GM18867 (cell line): Measurements from ENCODE around the gene CPEB3.
A peak's percentile ranks its signal among the peaks of the same experiment; 100 is the strongest.

Source experiments
- ATAC-seq: cut with Tn5 transposase; IDR thresholded peaks from one replicate; pipeline ENCODE4 v1.9.1; 2021; ENCODE audit warnings: mild to moderate bottlenecking, moderate library complexity; ENCODE audit not compliant: unreplicated experiment

CPEB3 gene

GRCh38 chr10:92268748-92269147 lies 22.1 kb downstream of the CPEB3 start:
- ATAC-seq, result no peak

DNA sequence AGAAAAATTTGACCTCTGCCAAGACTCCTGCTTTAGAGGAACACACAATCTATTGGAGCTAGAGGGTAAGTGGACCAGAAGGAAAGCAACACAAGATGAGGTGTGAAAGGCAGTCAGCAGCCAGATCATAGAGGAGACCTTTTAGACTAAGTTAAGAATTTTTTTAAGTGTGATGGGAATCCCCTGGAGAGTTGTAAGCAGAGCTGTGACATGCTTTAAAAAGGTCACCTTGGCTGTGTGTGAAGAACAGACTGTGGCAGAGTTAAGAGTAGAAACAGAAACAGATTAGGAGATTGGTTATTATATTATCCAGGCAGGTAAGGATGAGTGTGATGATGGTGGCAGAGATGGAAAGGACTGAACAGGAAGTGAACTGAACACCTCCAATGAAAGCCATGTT lies 23.5 kb downstream of the CPEB3 start:
- ATAC-seq, result peak; percentile 53

- ATAC-seq, result peak; percentile 69
Measured at GRCh38 chr10:92265687-92266258, 25.1 kb downstream of the CPEB3 start.

GRCh38 chr10:92264249-92264648 lies 26.6 kb downstream of the CPEB3 start:
- ATAC-seq, result no peak

GRCh38 chr10:92263396-92263795 lies 27.5 kb downstream of the CPEB3 start:
- ATAC-seq, result no peak

GRCh38 chr10:92248566-92248965 lies 42.3 kb downstream of the CPEB3 start:
- no peak for ATAC-seq

GRCh38 chr10:92244796-92245195 lies 46.1 kb downstream of the CPEB3 start:
- ATAC-seq, result peak; percentile 53

DNA sequence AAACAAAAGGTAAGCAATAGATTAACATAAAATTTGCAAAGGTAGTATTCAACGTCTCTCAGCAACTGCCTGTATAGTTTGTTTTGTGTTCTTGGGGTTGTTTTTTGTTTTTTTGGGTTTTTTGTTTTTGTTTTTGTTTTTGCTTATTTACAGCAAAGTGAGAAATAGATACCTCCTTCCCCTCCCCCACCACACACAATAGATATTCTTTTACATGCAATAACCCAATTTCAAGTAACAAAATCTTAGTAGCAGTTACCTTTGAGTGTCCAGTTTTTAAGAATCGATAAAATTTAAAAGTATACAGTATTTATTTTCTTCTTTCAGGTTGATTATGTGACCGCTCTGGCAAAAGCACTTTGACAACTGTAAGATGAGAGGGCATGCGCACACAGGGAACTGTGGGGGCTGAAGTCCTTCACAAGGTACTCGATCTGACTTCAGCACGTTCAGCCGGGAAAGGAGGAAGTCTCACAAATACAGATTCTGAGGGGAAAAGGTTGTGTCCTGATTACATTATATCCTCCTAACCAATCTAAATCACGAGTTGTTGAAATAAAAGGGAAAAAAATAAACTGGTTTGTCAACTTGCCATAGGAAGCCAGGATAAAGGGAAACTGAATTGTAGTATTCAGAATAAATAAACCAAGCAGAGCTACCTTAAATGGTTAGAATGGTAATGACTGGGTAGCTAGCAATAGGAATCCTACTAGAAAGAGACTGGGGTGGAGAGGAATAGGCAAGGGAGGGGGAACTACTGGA lies 47.8 kb downstream of the CPEB3 start:
- ATAC-seq, result no peak

GRCh38 chr10:92242380-92242779 lies 48.5 kb downstream of the CPEB3 start:
- no peak for ATAC-seq

GRCh38 chr10:92241501-92241900 lies 49.4 kb downstream of the CPEB3 start:
- no peak for ATAC-seq

DNA sequence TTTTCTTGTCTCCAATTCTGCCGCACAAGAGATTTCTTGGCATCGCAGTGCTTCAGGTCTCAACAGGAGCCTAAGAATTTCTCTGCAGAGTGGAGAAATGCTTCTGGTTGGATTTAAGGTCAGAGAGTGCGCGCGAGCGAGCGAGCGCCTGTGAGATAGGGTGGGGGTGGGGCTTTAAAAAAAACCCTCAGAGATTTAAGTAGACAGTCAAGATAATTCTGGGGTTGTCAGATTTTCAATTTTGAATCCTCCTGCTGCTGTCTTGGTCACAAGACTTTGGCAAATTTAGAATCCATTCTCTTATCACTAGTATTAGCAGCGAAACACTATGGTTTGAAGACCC lies 49.7 kb downstream of the CPEB3 start:
- no peak for ATAC-seq

GRCh38 chr10:92240289-92241157 lies 50.4 kb downstream of the CPEB3 start:
- peak; percentile 56 for ATAC-seq

DNA sequence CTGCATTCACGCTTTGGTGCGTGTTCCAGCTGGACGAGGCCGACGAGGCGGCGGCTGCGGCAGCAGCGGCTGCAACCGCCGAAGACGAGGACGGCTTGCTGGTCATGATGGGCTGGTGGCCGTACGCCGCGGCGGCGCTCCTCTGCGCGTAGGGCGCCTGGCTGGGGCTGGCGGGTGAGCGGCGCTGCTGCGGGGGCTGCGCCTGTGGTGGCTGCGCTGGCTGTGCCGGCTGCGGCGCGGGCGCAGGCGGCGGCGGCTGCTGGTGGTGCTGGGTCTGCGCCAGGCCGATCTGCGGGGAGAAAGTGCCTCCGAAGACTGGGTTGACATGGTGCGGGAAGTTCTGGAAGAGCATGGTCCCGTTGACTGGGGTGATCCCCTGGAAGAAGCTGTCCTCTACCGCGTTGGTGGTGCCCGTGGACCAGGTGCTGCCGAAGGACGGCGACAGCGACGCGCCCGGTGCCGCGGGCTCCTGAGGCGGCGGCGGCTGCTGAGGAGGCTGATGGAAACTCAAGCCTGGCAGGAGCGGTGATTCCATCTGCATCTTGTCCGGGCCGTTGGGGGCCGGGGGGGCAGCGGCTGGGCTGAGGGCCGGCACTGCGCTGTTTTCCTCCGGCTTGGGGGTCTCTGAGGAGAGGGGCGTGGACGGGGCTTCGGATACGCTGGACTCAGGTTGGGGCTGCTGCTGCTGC lies 51.1 kb downstream of the CPEB3 start:
- ATAC-seq, result peak; percentile 36

GRCh38 chr10:92239151-92239599 lies 51.7 kb downstream of the CPEB3 start:
- no peak for ATAC-seq

GRCh38 chr10:92238586-92239098 lies 52.2 kb downstream of the CPEB3 start:
- no peak for ATAC-seq

- no peak for ATAC-seq
Measured at GRCh38 chr10:92238054-92238585, 52.8 kb downstream of the CPEB3 start.

DNA sequence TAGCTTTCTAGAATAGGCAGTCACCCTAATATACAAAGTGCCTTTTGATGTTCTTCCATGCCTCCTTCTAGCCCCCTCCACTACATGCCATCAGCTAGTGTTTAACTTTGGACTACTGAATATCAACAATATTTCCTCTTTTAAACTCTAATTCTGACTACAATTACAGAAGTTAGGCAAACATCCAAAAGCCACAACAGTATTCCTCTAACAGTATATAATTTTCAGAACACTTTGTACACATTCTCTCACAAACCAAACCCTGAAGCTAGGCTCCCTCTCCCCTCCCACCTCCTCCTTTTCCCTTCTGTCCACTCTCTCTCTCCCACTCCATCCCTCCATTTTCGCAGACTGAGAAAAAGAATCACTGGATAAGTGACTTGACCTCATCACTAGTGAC lies 59.7 kb downstream of the CPEB3 start:
- no peak for ATAC-seq

- ATAC-seq, result no peak
Measured at GRCh38 chr10:92222603-92223262, 68.1 kb downstream of the CPEB3 start.

DNA sequence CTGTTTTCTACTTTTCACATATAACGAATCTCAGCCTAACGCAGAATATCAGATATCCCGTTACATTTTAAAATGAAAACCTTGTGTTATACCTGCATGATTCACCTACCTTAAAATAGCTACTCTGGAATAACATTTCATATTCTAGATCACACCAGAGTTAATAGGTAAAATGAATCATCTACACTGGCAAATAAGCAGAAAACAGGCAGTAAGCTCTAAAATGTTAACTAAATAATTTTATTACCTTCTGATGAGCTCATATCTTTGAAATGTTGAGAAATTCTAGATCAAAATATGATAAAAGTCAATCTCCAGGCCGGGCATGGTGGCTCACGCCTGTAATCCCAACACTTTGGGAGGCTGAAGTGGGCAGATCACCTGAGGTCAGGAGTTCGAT lies 71.3 kb downstream of the CPEB3 start:
- ATAC-seq, result no peak

DNA sequence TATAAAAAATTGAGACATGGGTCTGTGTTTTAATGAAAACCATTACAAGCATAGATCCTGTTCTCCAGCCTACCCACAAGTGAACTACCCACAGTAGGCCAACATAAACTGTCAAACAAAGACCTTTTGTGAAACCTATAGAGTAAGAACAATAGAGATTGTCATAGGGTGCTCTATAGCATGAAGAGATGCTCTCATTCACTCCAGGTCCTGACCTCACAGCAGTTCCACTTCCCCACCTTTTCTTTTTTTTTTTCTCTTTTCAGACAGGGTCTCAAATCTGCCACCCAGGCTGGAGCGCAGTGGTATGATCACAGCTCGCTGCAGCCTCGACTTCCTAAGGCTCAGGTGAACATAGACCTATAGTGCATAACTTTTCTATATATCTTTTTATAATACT lies 72.3 kb downstream of the CPEB3 start:
- no peak for ATAC-seq
